H9 (cell line): ENCODE data around the gene BCAS3. TPM values are rescaled to one million over a fixed set of nuclear protein-coding genes. Genes with fewer than 3 reads are reported as not detected.

Experiments
- DNase-seq: peaks from one replicate; pipeline ENCODE4 v3.0.0-alpha.2; 2017
- H2AFZ ChIP-seq: one replicate; pipeline ENCODE4 v1.6.1; 2013; ENCODE audit warnings: mild to moderate bottlenecking, low read length, control low read depth, moderate library complexity
- H2AK5ac ChIP-seq: 2 replicates; pipeline ENCODE4 v1.6.1; 2013; ENCODE audit warnings: low read length, control low read depth, mixed read lengths; ENCODE audit not compliant: insufficient read length
- H2BK120ac ChIP-seq: one replicate; pipeline ENCODE4 v1.6.1; 2013; ENCODE audit warnings: low read depth, mild to moderate bottlenecking, low read length, control low read depth, inconsistent platforms; ENCODE audit not compliant: poor library complexity, severe bottlenecking
- H2BK12ac ChIP-seq: 2 replicates; pipeline ENCODE4 v1.6.1; 2013; ENCODE audit warnings: low read length, control low read depth, mixed read lengths, low read depth; ENCODE audit not compliant: insufficient read length
- H2BK15ac ChIP-seq: 2 replicates; pipeline ENCODE4 v1.6.1; 2013; ENCODE audit warnings: low read depth, low read length, control low read depth
- H2BK20ac ChIP-seq: one replicate; pipeline ENCODE4 v1.6.1; 2013; ENCODE audit warnings: low read depth, mild to moderate bottlenecking, low read length, control low read depth, inconsistent platforms; ENCODE audit not compliant: poor library complexity, severe bottlenecking
- H2BK5ac ChIP-seq: 2 replicates; pipeline ENCODE4 v1.6.1; 2013; ENCODE audit warnings: low read length, control low read depth, mixed read lengths; ENCODE audit not compliant: insufficient read length
- H3K14ac ChIP-seq: 2 replicates; pipeline ENCODE4 v1.6.1; 2013; ENCODE audit warnings: low read length, control low read depth; ENCODE audit not compliant: insufficient read depth
- H3K18ac ChIP-seq: 2 replicates; pipeline ENCODE4 v1.6.1; 2013; ENCODE audit warnings: low read depth, mild to moderate bottlenecking, mixed read lengths, low read length, control low read depth; ENCODE audit not compliant: insufficient read length
- H3K23ac ChIP-seq: 2 replicates; pipeline ENCODE4 v1.6.1; 2013; ENCODE audit warnings: low read length, control low read depth, mixed read lengths, low read depth; ENCODE audit not compliant: insufficient read length
- H3K23me2 ChIP-seq: 2 replicates; pipeline ENCODE4 v1.6.1; 2013; ENCODE audit warnings: low read depth, mild to moderate bottlenecking, mixed read lengths, low read length, control low read depth; ENCODE audit not compliant: insufficient read length, poor library complexity, severe bottlenecking
- H3K27ac ChIP-seq: 2 replicates; pipeline ENCODE4 v1.5.1; 2013; ENCODE audit warnings: low read length, control low read depth, mixed read lengths, low read depth; ENCODE audit not compliant: insufficient read length
- H3K27me3 ChIP-seq: 2 replicates; pipeline ENCODE4 v1.6.1; 2013; ENCODE audit warnings: low read length, control low read depth, inconsistent platforms; ENCODE audit not compliant: insufficient read depth
- H3K4ac ChIP-seq: 2 replicates; pipeline ENCODE4 v1.6.1; 2013; ENCODE audit warnings: low read depth, mild to moderate bottlenecking, control low read depth, inconsistent platforms, low read length, moderate library complexity
- H3K4me1 ChIP-seq: 2 replicates; pipeline ENCODE4 v1.6.1; 2013; ENCODE audit warnings: low read length, control low read depth, inconsistent platforms; ENCODE audit not compliant: insufficient read depth
- H3K4me2 ChIP-seq: 2 replicates; pipeline ENCODE4 v1.6.1; 2013; ENCODE audit warnings: low read length, control low read depth, mixed read lengths; ENCODE audit not compliant: insufficient read length, insufficient read depth
- H3K56ac ChIP-seq: 2 replicates; pipeline ENCODE4 v1.6.1; 2013; ENCODE audit warnings: low read depth, mild to moderate bottlenecking, mixed read lengths, low read length, control low read depth; ENCODE audit not compliant: insufficient read length
- H3K79me1 ChIP-seq: 2 replicates; pipeline ENCODE4 v1.6.1; 2013; ENCODE audit warnings: low read depth, mild to moderate bottlenecking, moderate library complexity, low read length, control low read depth, inconsistent platforms; ENCODE audit not compliant: insufficient read depth, poor library complexity, severe bottlenecking
- H3K79me2 ChIP-seq: 2 replicates; pipeline ENCODE4 v1.6.1; 2013; ENCODE audit warnings: low read length, control low read depth, inconsistent platforms; ENCODE audit not compliant: insufficient read depth
- H3K9ac ChIP-seq: 2 replicates; pipeline ENCODE4 v1.6.1; 2013; ENCODE audit warnings: low read length, control low read depth, mixed read lengths; ENCODE audit not compliant: insufficient read length; ENCODE audit errors: extremely low read depth
- H3K9me3 ChIP-seq: one replicate; pipeline ENCODE4 v1.6.1; 2013; ENCODE audit warnings: low read depth, low read length, inconsistent platforms; ENCODE audit not compliant: control insufficient read depth
- H3T11ph ChIP-seq: one replicate; pipeline ENCODE4 v1.6.1; 2013; ENCODE audit warnings: mild to moderate bottlenecking, low read length, control low read depth, inconsistent platforms
- H4K20me1 ChIP-seq: one replicate; pipeline ENCODE4 v1.6.1; 2013; ENCODE audit not compliant: control insufficient read depth, insufficient read length, insufficient read depth
- H4K5ac ChIP-seq: 2 replicates; pipeline ENCODE4 v1.6.1; 2013; ENCODE audit warnings: low read depth, mild to moderate bottlenecking, mixed read lengths, low read length, control low read depth; ENCODE audit not compliant: insufficient read length
- H4K8ac ChIP-seq: replicated peaks from 2 replicates; pipeline ENCODE4 v1.6.1; 2013; ENCODE audit warnings: low read length, control low read depth, mixed read lengths, low read depth; ENCODE audit not compliant: insufficient read length
- H4K91ac ChIP-seq: 2 replicates; pipeline ENCODE4 v1.6.1; 2013; ENCODE audit warnings: low read depth, mild to moderate bottlenecking, moderate library complexity, mixed read lengths, low read length, control low read depth; ENCODE audit not compliant: insufficient read length
- H3K27ac Mint-ChIP-seq, 3 experiments: 2 replicates in 2 of 3; 3 replicates in 1 of 3; pipeline ENCODE4 v1.8.0; 2020 to 2021; ENCODE audit warnings: mixed read lengths in 3 of 3, mild to moderate bottlenecking in 1 of 3, moderate library complexity in 1 of 3
- H3K27me3 Mint-ChIP-seq: 2 replicates; pipeline ENCODE4 v1.8.0; 2021; ENCODE audit warnings: low read depth, mild to moderate bottlenecking, moderate library complexity, mixed read lengths
- H3K36me3 Mint-ChIP-seq, 3 experiments: 2 replicates in 2 of 3; 3 replicates in 1 of 3; pipeline ENCODE4 v1.8.0; 2020 to 2021; ENCODE audit warnings: low read depth in 3 of 3, mixed read lengths in 3 of 3; ENCODE audit not compliant: insufficient read depth in 1 of 3
- H3K4me1 Mint-ChIP-seq, 2 experiments: 2 replicates each; pipeline ENCODE4 v1.8.0; 2020; ENCODE audit warnings: mixed read lengths in 2 of 2
- H3K4me3 Mint-ChIP-seq, 2 experiments: 2 replicates in 1 of 2; 3 replicates in 1 of 2; pipeline ENCODE4 v1.8.0; 2020 to 2021; ENCODE audit warnings: mild to moderate bottlenecking in 2 of 2, mixed read lengths in 2 of 2, moderate library complexity in 1 of 2
- H3K9me3 Mint-ChIP-seq, 2 experiments: 2 replicates in 1 of 2; 3 replicates in 1 of 2; pipeline ENCODE4 v1.8.0; 2020; ENCODE audit warnings: mild to moderate bottlenecking in 2 of 2, mixed read lengths in 2 of 2, moderate library complexity in 1 of 2
- CTCF ChIP-seq: fragments of 200-600 bp; sonication (generic); conservative IDR thresholded peaks from 3 replicates; pipeline ENCODE4 v1.8.0; 2021; ENCODE audit warnings: antibody characterized with exemption, mild to moderate bottlenecking
- WGBS: extraction: QIAGEN DNeasy Blood & Tissue Kit; methylation state at CpG from one replicate; pipeline ENCODE4 v1.1.7; 2013; ENCODE audit warnings: missing lambda C conversion rate, low lambda C conversion rate, mixed read lengths; ENCODE audit not compliant: insufficient read length; ENCODE audit errors: extremely low coverage; 5-methylcytosine and 5-hydroxymethylcytosine counted together
- total RNA-seq: library from RNA; stranded (reverse); gene quantifications from 2 replicates; pipeline ENCODE4 v1.2.1, GENCODE V29; 2021

The BCAS3 gene
- total RNA-seq, 1 experiment from 2014 or later, result 22.4 TPM

- no CpG with 5 or more reads among the region's 11 CpGs for WGBS
- Mint-ChIP-seq H3K36me3 (no peaks in the 10 kb centered on the region), H3K27me3 (no peaks in the 10 kb centered on the region), H3K4me1 (no peaks in the 10 kb centered on the region), H3K4me3 (no peak overlapping the region), H3K9me3 (no peaks in the 10 kb centered on the region), H3K27ac (peak overlapping the region in 2 of 3 experiments; percentile 68 to 76; a peak in 2 of 7 replicates)
- Histone ChIP-seq H3K9ac (no peak overlapping the region), H4K20me1 (no peaks in the 10 kb centered on the region), H3K56ac (no peak overlapping the region), H3K4me2 (no peak overlapping the region), H2BK15ac (no peak overlapping the region), H3K4me1 (no peaks in the 10 kb centered on the region), H3T11ph (no peak overlapping the region), H3K14ac (no peak overlapping the region), H2BK20ac (no peak overlapping the region), H2BK5ac (no peak overlapping the region), H3K9me3 (no peaks in the 10 kb centered on the region), H2AFZ (no peak overlapping the region), H3K23me2 (no peaks in the 10 kb centered on the region), H3K4ac (no peak overlapping the region), H3K79me1 (no peaks in the 10 kb centered on the region), H3K27ac (no peak overlapping the region), H2BK120ac (no peak overlapping the region), H3K79me2 (no peaks in the 10 kb centered on the region), H2AK5ac (no peak overlapping the region), H3K23ac (no peak overlapping the region), H4K91ac (no peak overlapping the region), H4K5ac (no peak overlapping the region), H4K8ac (no peak overlapping the region), H2BK12ac (no peak overlapping the region), H3K18ac (no peak overlapping the region), H3K27me3 (no peaks in the 10 kb centered on the region)
- TF ChIP-seq CTCF, result no peak
- DNase-seq, result no peak
Observed at GRCh38 chr17:61330174-61331150, 652.8 kb downstream of the BCAS3 start.
